OCI-LY7 (cell line): ENCODE measurements around the gene RUNX1. TPM values are rescaled to one million over a fixed set of nuclear protein-coding genes. Genes with fewer than 3 reads are reported as not detected.

Experiments used
- BruUV-seq: library from RNA; stranded (reverse); fragments of 400-500 nt; replicated peaks from 2 replicates; lab custom pipeline; 2021; lab: Mats Ljungman, UMichigan
- CTCF ChIA-PET: fragments of 300-600 bp; sonication (Branson Sonifier 250); formaldehyde crosslinking; loops from one replicate; lab custom pipeline; 2022; ENCODE audit warnings: antibody characterized with exemption; ENCODE audit not compliant: unreplicated experiment; lab: Charles Lee
- POLR2A ChIA-PET: fragments of 300-600 bp; sonication (Branson Sonifier 250); formaldehyde crosslinking; loops from one replicate; lab custom pipeline; 2022; ENCODE audit warnings: antibody characterized with exemption; lab: Charles Lee
- DNase-seq: peaks from one replicate; pipeline ENCODE4 v3.0.0-alpha.2; 2015; ENCODE audit warnings: low spot score
- H2AFZ ChIP-seq: fragments of 200-600 bp; sonication (generic), shearing (Covaris generic); 2 replicates; pipeline ENCODE4 v1.6.1; 2014; ENCODE audit warnings: mild to moderate bottlenecking, antibody characterized with exemption, low read length, moderate library complexity
- H3K27ac ChIP-seq: fragments of 200-600 bp; sonication (generic); 2 replicates; pipeline ENCODE4 v1.5.1; 2014; ENCODE audit warnings: mixed run types, low read depth, mild to moderate bottlenecking, moderate library complexity, low read length, inconsistent platforms; ENCODE audit not compliant: poor library complexity, severe bottlenecking
- H3K36me3 ChIP-seq: fragments of 200-600 bp; sonication (generic); 2 replicates; pipeline ENCODE4 v1.6.1; 2014; ENCODE audit warnings: mild to moderate bottlenecking, antibody characterized with exemption, low read length, moderate library complexity, mixed read lengths; ENCODE audit not compliant: insufficient read depth
- H3K4me1 ChIP-seq: fragments of 200-600 bp; sonication (generic); 2 replicates; pipeline ENCODE4 v1.5.1; 2014; ENCODE audit warnings: mild to moderate bottlenecking, low read length; ENCODE audit not compliant: insufficient read depth, poor library complexity, severe bottlenecking
- H3K4me2 ChIP-seq: fragments of 200-600 bp; sonication (generic); 2 replicates; pipeline ENCODE4 v1.6.1; 2014; ENCODE audit warnings: mild to moderate bottlenecking, low read length
- H3K4me3 ChIP-seq: fragments of 200-600 bp; sonication (generic); 2 replicates; pipeline ENCODE4 v1.5.1; 2014; ENCODE audit warnings: mild to moderate bottlenecking, low read depth, low read length; ENCODE audit not compliant: poor library complexity, severe bottlenecking
- H3K79me2 ChIP-seq: fragments of 200-600 bp; sonication (generic); 2 replicates; pipeline ENCODE4 v1.6.1; 2016; ENCODE audit warnings: low read depth, mild to moderate bottlenecking, low read length, moderate library complexity, mixed read lengths; ENCODE audit not compliant: insufficient read depth
- H3K9me2 ChIP-seq: fragments of 200-600 bp; sonication (generic); 2 replicates; pipeline ENCODE4 v1.6.1; 2016; ENCODE audit warnings: mild to moderate bottlenecking, low read length, mixed read lengths; ENCODE audit not compliant: insufficient read depth
- H3K9me3 ChIP-seq: fragments of 200-600 bp; sonication (generic); 2 replicates; pipeline ENCODE4 v1.6.1; 2014; ENCODE audit warnings: mild to moderate bottlenecking, mixed run types, low read length, mixed read lengths
- H4K20me1 ChIP-seq: fragments of 200-600 bp; sonication (generic); 2 replicates; pipeline ENCODE4 v1.6.1; 2014; ENCODE audit warnings: mild to moderate bottlenecking, antibody characterized with exemption, low read length, moderate library complexity, mixed read lengths; ENCODE audit not compliant: insufficient read depth
- CTCF ChIP-seq: fragments of 200-600 bp; sonication (generic); conservative IDR thresholded peaks from 2 replicates; pipeline ENCODE4 v1.5.1; 2014; ENCODE audit warnings: mild to moderate bottlenecking, antibody characterized with exemption, low read length, moderate library complexity, mixed read lengths
- EZH2phosphoT487 ChIP-seq: fragments of 200-600 bp; sonication (generic); IDR thresholded peaks from 2 replicates; pipeline ENCODE4 v1.6.1; 2018; ENCODE audit warnings: low read depth, borderline replicate concordance, mild to moderate bottlenecking, mixed run types, antibody characterized with exemption, low read length, moderate library complexity, mixed read lengths
- intact Hi-C: fragments of 100-400 bp; cut with micrococcal nuclease; formaldehyde crosslinking; loops from one replicate; pipeline ENCODE4 v1.10.0; 2022; ENCODE audit not compliant: unreplicated experiment
- total RNA-seq, 2 experiments: library from RNA; depleted of rRNA in 1 of 2; stranded (reverse); fragments of >200 nt in 1 of 2; shearing (Covaris generic) in 1 of 2; gene quantifications; 2 replicates each; pipeline ENCODE4 v1.2.3, GENCODE V29; 2014 to 2022

RUNX1 gene
- total RNA-seq, 2 experiments from 2014 or later: 30.5 to 40.8 TPM

- H4K20me1 ChIP-seq: no peaks in the 10 kb centered on the region
- no TSS peak for BruUV-seq
- H3K79me2 ChIP-seq: no peaks in the 10 kb centered on the region
- peaks cover 25% of the 10 kb centered on the region; the same call in 1 of the 2 replicates for H3K36me3 ChIP-seq
- no peak overlapping the region for H2AFZ ChIP-seq
- intact Hi-C loops: no loop called here
- no peak overlapping the region for H3K4me3 ChIP-seq
- CTCF ChIA-PET: no interaction called here
- no peak overlapping the region for H3K4me2 ChIP-seq
- no peaks in the 10 kb centered on the region for H3K4me1 ChIP-seq
- no peaks in the 10 kb centered on the region for H3K9me3 ChIP-seq
- no peaks in the 10 kb centered on the region for H3K9me2 ChIP-seq
- no peak overlapping the region for H3K27ac ChIP-seq
- TF ChIP-seq EZH2phosphoT487 (no peak), CTCF (no peak)
- POLR2A ChIA-PET: interaction anchor here (0.5 kb wide), 1 partner anchor 93 kb away, joined by 3 read pairs; no protein-coding TSS in a partner anchor
- DNase-seq: no peak
These were observed 234.6 kb downstream of the RUNX1 start for GRCh38 chr21:34814529-34814951.

- Histone ChIP-seq H3K79me2 (no peaks in the 10 kb centered on the region), H3K4me1 (peaks cover 8% of the 10 kb centered on the region), H3K36me3 (peaks cover 28% of the 10 kb centered on the region; the same call in 1 of the 2 replicates), H4K20me1 (no peaks in the 10 kb centered on the region), H3K9me3 (no peaks in the 10 kb centered on the region), H2AFZ (no peak overlapping the region), H3K27ac (no peak overlapping the region), H3K4me2 (no peak overlapping the region), H3K9me2 (no peaks in the 10 kb centered on the region), H3K4me3 (no peak overlapping the region)
- no peak for DNase-seq
- POLR2A ChIA-PET: no interaction called here
- TF ChIP-seq CTCF (no peak), EZH2phosphoT487 (no peak)
- CTCF ChIA-PET: no interaction called here
- no TSS peak for BruUV-seq
- intact Hi-C loops: no loop called here
These were observed 235.7 kb downstream of the RUNX1 start for GRCh38 chr21:34813266-34813894.

GRCh38 chr21:34812504-34813265 is 236.4 kb downstream of the RUNX1 start:
- no peak overlapping the region for H3K4me2 ChIP-seq
- no TSS peak for BruUV-seq

More at GRCh38 chr21:34812504-34813265, 236.4 kb downstream of the RUNX1 start:
- no peaks in the 10 kb centered on the region for H4K20me1 ChIP-seq
- no peak overlapping the region for H3K4me3 ChIP-seq
- H3K9me3 ChIP-seq: no peaks in the 10 kb centered on the region
- peaks cover 15% of the 10 kb centered on the region for H3K4me1 ChIP-seq
- H3K27ac ChIP-seq: no peak overlapping the region
- H3K79me2 ChIP-seq: no peaks in the 10 kb centered on the region
- intact Hi-C loops: no loop called here
- peaks cover 33% of the 10 kb centered on the region for H3K36me3 ChIP-seq
- no peak overlapping the region for H2AFZ ChIP-seq
- DNase-seq: no peak
- ChIA-PET POLR2A (no interaction called here), CTCF (no interaction called here)
- TF ChIP-seq EZH2phosphoT487 (no peak), CTCF (no peak)
- no peaks in the 10 kb centered on the region for H3K9me2 ChIP-seq
